Testis (tissue), 2 donors: ENCODE measurements around the gene SMIM17.

Experiments used
- POLR2A ChIP-seq: fragments of 450-650 bp; IDR thresholded peaks from one replicate; pipeline ENCODE4 v1.6.1; 2017; ENCODE audit warnings: antibody characterized with exemption, mild to moderate bottlenecking, moderate library complexity
- TF ChIP-seq, protein P1 (sequence below), 3 experiments: fragments of 450-650 bp in 2 of 3; fragments of 200-600 bp in 1 of 3; sonication (generic) in 1 of 3; IDR thresholded peaks; one replicate each; pipeline ENCODE4 v1.5.1; 2016 to 2019; ENCODE audit warnings: antibody characterized with exemption in 3 of 3, mild to moderate bottlenecking in 2 of 3, moderate library complexity in 1 of 3

DNA sequence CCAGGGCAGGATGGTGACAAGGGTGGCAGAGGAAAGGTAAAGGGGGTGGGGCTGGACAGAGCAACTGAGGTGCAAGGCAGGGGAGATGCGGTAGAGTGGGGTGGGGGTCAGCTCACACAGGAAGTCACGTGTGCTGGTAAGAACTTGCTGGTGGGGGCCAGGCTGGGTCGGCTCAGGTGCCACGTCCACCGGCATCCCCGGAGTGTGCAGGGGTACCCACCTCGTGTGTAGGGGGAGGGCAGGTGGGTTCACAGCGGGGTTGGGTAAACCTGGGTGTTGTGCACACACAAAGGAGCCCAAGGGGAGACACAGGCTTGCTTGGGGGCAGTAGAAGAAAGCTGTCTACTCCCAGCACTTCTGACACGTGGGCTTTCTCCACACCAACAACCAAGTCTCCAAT lies 25.7 kb downstream of the SMIM17 start:
- TF ChIP-seq POLR2A: no peak
- TF ChIP-seq, protein P1, sequence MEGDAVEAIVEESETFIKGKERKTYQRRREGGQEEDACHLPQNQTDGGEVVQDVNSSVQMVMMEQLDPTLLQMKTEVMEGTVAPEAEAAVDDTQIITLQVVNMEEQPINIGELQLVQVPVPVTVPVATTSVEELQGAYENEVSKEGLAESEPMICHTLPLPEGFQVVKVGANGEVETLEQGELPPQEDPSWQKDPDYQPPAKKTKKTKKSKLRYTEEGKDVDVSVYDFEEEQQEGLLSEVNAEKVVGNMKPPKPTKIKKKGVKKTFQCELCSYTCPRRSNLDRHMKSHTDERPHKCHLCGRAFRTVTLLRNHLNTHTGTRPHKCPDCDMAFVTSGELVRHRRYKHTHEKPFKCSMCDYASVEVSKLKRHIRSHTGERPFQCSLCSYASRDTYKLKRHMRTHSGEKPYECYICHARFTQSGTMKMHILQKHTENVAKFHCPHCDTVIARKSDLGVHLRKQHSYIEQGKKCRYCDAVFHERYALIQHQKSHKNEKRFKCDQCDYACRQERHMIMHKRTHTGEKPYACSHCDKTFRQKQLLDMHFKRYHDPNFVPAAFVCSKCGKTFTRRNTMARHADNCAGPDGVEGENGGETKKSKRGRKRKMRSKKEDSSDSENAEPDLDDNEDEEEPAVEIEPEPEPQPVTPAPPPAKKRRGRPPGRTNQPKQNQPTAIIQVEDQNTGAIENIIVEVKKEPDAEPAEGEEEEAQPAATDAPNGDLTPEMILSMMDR (IDR thresholded peaks at IDR 0.05): no peak
